GM20431 (cell line): ENCODE data around the gene PDE1A.

ENCODE experiments used
- in situ Hi-C: fragments of 300-500 bp; cut with MseI, MboI; formaldehyde crosslinking; loops from one replicate; pipeline ENCODE4 v1.15.0; 2020; ENCODE audit warnings: low sequenced_read_pairs; ENCODE audit not compliant: unreplicated experiment

Gene PDE1A

DNA sequence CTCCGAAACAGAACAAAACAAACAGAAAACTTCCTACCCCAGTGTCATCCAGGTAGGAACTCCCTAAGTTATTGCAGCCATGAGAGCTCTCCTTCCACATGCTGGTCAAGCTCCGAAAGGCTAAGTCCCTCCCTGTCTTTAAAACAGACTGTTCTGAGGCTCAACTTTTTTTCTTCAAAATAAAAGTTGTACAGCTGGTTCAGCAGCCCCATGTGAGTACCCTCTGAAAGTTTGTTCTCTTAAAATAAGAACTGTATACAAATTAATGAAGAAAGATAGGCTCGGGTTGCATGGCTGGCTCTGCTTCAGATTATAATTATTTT is at the start of gene PDE1A:
Gene PDE1A (minus strand): TSS at position 119 of the 323 bp plus-strand sequence.
- in situ Hi-C loops = no loop called here

GRCh38 chr2:182473635-182474034 is 46.8 kb upstream of the PDE1A start:
- in situ Hi-C loops = no loop called here

GRCh38 chr2:182463760-182464159 is 36.9 kb upstream of the PDE1A start:
- in situ Hi-C loops = no loop called here

- in situ Hi-C loops = no loop called here
These were observed 29.9 kb upstream of the PDE1A start for GRCh38 chr2:182456784-182457183.

DNA sequence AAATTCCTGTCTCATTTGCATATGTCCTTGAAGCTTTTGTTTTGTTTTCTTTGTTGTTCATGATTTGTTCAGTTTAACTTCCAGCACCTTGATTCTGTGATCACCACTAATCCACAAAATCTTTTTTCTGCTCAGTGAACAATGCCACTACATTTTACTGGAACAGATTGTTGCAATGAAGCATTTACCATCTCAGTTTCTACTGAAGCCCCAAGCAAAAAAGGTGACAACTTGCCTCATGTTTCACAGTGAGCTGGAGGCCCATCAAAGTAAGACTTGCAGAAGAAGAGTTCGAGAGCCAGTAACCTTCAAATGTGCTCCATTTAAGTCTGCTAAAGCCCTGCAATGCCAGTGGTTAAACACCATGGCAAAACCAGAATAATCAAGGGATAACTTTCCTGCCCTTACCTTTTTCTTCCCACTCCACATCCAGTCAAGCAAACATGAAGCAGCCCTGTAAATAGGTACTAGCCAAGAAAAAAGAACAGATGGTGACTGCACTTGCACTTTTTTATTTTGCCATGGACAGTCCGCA is 25.7 kb upstream of the PDE1A start:
- in situ Hi-C loops = no loop called here

- in situ Hi-C loops = no loop called here
These were observed 21.5 kb upstream of the PDE1A start for GRCh38 chr2:182448371-182448770.

GRCh38 chr2:182447863-182448262 is 21.0 kb upstream of the PDE1A start:
- in situ Hi-C loops = no loop called here

- in situ Hi-C loops = no loop called here
These were observed 20.3 kb upstream of the PDE1A start for GRCh38 chr2:182447163-182447562.

GRCh38 chr2:182446087-182446486 is 19.3 kb upstream of the PDE1A start:
- in situ Hi-C loops = no loop called here

DNA sequence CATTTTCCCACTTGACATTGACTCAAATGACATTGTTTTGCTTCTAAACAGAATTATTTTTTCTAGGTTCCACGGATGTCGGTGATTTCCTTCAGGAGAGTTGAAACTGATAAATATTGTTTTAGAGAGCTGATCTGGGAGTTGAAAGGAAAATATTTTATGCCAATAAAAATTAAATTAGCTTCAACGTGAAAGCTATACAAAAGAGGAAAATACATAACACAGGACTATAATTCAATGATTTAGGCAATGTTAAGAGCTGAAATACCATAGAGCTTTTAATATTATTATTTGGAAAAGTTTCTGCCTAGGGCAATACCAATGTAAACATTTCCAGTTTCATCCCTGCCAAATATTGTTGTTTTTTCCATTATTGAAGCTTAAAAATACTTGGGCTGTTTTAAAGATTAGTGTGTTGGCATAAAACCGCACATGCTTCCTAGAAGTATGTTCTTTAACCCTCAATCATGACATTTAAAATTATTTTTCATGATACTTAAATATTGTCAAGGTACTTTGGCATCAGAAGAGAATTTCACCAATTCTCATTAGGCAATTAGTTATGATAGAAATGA is 18.6 kb upstream of the PDE1A start:
- in situ Hi-C loops = no loop called here

GRCh38 chr2:182444806-182445205 is 18.0 kb upstream of the PDE1A start:
- in situ Hi-C loops = no loop called here

GRCh38 chr2:182444170-182444569 is 17.3 kb upstream of the PDE1A start:
- in situ Hi-C loops = no loop called here

DNA sequence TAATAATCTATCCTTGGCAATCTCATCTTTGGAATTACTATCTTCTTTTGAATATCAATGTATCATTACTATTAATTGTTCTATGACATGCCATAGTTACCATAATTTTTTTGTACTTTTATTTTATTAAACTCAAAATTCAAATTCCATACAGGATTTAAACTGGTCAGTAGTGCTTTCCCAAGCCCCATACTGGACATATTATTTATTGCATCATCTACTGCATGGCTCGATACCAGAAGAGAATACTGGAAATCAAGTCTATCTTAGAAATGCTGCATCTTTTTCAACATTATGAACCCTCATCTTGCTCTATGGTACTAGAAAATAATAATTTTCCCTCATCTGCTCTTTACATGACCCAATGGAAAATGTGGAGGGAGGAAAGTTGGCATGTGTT is 9.4 kb upstream of the PDE1A start:
- in situ Hi-C loops = no loop called here

GRCh38 chr2:182435754-182436153 is 8.9 kb upstream of the PDE1A start:
- in situ Hi-C loops = no loop called here

DNA sequence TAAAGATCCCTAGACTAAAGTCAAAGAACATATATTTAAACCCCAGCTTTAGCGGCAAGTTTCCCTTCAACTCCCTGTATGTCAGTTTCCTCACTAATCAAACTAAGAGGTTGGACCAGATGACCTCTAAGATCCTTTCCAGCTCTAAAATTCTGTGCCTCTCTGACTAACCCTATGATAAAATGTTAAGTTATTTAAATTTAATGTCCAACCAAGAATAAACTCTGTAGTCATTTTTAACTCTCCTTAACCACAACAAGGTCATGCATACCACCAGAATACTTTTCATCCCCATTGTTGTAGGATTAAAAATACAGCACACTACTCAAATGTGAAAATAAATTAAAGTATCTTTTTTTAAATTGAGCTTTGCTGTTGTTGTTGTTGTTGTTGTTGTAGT is 5.2 kb upstream of the PDE1A start:
- in situ Hi-C loops = no loop called here

GRCh38 chr2:182428476-182428875 is 1.6 kb upstream of the PDE1A start:
- in situ Hi-C loops = no loop called here

DNA sequence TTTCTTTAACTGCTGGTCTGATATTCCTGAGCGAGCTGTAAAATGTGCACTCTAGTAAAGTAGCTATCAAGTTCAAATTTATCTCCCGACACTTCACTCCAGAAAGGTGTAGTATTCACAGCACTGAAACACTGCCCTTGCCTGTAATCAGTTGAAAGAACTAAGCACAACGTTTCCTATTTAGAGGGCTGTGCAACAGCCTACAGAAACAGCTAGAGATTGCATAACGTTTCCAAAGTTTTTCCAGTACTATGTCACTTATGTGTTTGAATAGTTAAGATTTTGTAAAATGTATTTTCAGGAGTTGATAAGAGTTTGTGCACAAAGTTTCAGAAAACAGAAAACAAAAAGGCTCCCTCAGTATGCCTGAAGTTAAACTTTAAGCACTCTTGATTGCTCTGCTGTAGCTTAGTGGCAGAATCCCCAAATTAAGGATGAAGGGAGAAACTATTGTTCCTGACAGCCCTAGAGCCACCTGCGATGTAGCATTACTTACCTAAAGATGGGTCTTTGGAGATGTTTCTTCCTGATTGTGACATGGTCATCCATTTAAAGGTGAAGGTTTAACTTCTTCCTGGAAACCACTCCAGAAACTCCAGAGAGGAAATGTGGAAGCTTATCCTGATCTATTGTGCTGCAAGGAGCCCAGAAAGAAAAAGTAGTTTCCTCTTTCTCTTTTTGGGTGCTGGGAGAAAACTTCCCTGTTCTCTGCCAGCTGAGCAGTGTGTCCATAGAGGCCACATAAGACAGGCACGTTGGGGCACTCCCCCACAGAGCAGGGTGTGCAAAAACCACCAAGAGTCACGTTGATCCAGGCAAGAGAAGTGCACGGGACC is 536 bp downstream of the PDE1A start:
- in situ Hi-C loops = no loop called here

GRCh38 chr2:182422864-182423263 is 4.0 kb downstream of the PDE1A start:
- in situ Hi-C loops = no loop called here

DNA sequence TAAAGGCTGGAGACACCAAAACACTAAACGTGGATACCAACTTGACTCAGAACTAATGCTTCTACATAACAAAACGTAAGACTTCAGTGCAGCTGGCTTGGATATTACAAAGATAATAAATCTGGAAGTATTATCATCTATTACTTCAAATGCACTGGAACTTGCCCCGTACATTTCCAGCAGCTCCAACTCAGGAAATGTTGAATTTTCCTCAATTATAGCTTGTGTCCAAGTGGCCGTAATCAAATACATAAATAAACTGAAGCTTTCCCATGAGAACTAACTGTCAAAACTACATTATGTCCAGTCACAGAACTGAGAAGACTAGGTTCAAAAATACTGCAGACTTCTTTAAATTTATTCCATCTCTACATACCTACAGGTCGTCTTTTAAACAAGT is 6.2 kb downstream of the PDE1A start:
- in situ Hi-C loops = no loop called here

DNA sequence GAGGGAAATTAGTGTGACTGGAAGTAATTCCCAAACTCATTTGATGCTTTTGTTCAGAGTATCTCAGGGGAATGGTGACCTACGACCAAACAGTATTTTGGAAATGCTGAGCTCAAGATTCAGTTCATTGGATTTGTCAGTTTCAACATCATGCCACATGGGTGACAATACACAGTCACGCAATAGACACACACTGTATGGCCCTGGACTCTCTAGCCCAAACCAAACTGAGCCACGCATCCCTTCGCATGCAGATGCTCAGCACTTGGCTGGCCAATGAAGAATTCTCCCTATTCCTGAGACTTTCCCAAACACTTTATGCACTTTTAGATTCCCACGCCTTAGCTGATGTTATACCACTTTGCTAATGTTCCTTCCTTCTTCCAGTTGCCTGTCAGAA is 10.0 kb downstream of the PDE1A start:
- in situ Hi-C loops = no loop called here

- in situ Hi-C loops = no loop called here
These were observed 10.6 kb downstream of the PDE1A start for GRCh38 chr2:182416191-182416590.

- in situ Hi-C loops = no loop called here
These were observed 11.1 kb downstream of the PDE1A start for GRCh38 chr2:182415771-182416170.
